Cardiac muscle cell (in vitro differentiated cells and primary cell): ENCODE measurements around the gene NRP1. TPM values are rescaled to one million over a fixed set of nuclear protein-coding genes. Genes with fewer than 3 reads are reported as not detected.

Experiments
- DNase-seq, 2 donors: peaks; one replicate each; pipeline versions ENCODE4 v3.0.0 to v3.0.0-alpha.2; 2010 to 2017; ENCODE audit warnings: low read depth in 1 of 2, low spot score in 1 of 2
- H3K27ac ChIP-seq: fragments of 200-600 bp; sonication (generic); 2 replicates; pipeline ENCODE4 v1.5.1; 2016
- H3K27me3 ChIP-seq: fragments of 200-600 bp; sonication (generic); 2 replicates; pipeline ENCODE4 v1.6.0; 2016; ENCODE audit warnings: control low read depth
- H3K36me3 ChIP-seq: fragments of 200-600 bp; sonication (generic); 2 replicates; pipeline ENCODE4 v1.5.1; 2016; ENCODE audit warnings: control low read depth
- H3K4me1 ChIP-seq: fragments of 200-600 bp; sonication (generic); 2 replicates; pipeline ENCODE4 v1.8.1; 2017; ENCODE audit warnings: low read depth, mild to moderate bottlenecking, mixed run types
- H3K4me3 ChIP-seq: fragments of 200-600 bp; sonication (generic); 2 replicates; pipeline ENCODE4 v1.5.1; 2016; ENCODE audit warnings: mild to moderate bottlenecking
- H3K9me3 ChIP-seq: fragments of 200-600 bp; sonication (generic); 2 replicates; pipeline ENCODE4 v1.5.1; 2017; ENCODE audit warnings: low read depth, mild to moderate bottlenecking, control low read depth
- polyA plus RNA-seq: library from polyadenylated mRNA; unstranded; fragments of >200 nt; fragmentation: Nextera tagmentation; extraction: Ambion mirVana; gene quantifications from 2 replicates; pipeline ENCODE4 v1.2.1, GENCODE V29; 2016
- total RNA-seq: library from RNA; depleted of rRNA; stranded (reverse); fragments of >200 nt; gene quantifications from 2 replicates; pipeline ENCODE4 v1.2.3, GENCODE V29; 2016
- TF ChIP-seq, protein P1 (sequence below): IDR thresholded peaks from 2 replicates; pipeline ENCODE4 v1.5.1; 2012; ENCODE audit warnings: low read depth, mild to moderate bottlenecking, low read length

NRP1 gene
- total and polyA plus RNA-seq, 2 experiments from 2014 or later = 145 to 327 TPM

GRCh38 chr10:33336582-33337325, 2.3 kb upstream of the NRP1 start:
- Histone ChIP-seq H3K4me3 (peak overlapping the region; percentile 95), H3K27me3 (no peaks in the 10 kb centered on the region), H3K9me3 (no peaks in the 10 kb centered on the region), H3K4me1 (peaks cover 20% of the 10 kb centered on the region), H3K27ac (peak overlapping the region; percentile 96), H3K36me3 (no peaks in the 10 kb centered on the region)
- TF ChIP-seq, protein P1, sequence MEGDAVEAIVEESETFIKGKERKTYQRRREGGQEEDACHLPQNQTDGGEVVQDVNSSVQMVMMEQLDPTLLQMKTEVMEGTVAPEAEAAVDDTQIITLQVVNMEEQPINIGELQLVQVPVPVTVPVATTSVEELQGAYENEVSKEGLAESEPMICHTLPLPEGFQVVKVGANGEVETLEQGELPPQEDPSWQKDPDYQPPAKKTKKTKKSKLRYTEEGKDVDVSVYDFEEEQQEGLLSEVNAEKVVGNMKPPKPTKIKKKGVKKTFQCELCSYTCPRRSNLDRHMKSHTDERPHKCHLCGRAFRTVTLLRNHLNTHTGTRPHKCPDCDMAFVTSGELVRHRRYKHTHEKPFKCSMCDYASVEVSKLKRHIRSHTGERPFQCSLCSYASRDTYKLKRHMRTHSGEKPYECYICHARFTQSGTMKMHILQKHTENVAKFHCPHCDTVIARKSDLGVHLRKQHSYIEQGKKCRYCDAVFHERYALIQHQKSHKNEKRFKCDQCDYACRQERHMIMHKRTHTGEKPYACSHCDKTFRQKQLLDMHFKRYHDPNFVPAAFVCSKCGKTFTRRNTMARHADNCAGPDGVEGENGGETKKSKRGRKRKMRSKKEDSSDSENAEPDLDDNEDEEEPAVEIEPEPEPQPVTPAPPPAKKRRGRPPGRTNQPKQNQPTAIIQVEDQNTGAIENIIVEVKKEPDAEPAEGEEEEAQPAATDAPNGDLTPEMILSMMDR = no peak
- DNase-seq = peak; percentile 63

DNA sequence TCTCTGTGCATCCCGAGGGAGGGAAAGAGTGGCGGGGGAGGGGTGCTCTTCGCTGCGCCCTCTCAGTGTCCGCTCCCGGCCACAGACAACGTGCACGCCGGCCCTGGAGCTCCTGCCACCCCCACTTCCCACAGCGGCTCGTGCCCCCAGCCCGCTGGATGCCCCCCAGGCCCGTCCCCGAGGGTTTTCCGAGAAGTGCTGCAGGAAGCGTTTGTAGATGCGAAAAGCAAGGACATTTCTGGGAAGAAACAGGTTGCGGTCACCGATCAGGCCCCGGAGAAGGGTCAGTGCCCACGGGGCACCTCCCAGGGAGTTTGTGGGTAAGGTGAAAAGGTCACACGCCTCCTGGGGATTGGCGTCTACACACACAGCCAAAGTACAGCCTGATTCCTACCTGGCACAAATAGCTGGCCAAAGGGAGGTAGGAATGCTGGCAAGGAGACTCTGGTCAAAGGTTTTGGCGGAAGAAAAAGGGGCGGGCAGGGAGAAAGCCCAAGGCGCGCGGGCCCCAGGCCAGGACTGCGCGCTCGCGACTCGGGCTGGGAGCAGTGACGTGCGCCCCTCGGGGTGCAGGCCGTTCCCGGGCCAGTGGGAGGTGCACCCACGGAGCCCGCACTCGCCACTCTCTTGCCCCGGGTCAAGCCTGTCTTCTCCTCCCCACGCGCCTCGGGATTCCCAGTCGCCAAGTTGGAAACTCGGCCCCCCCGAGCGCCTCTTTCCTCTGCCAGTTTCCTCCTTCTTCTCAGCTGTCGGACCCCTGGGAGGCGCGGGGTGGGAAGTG, 1.5 kb upstream of the NRP1 start:
- no peaks in the 10 kb centered on the region for H3K36me3 ChIP-seq
- H3K4me1 ChIP-seq = peaks cover 13% of the 10 kb centered on the region
- no peaks in the 10 kb centered on the region for H3K9me3 ChIP-seq
- H3K27me3 ChIP-seq = no peaks in the 10 kb centered on the region
- TF ChIP-seq, protein P1 = peak; percentile 5
- peak overlapping the region; percentile 95 for H3K4me3 ChIP-seq
- H3K27ac ChIP-seq = peak overlapping the region; percentile 96
- peak; percentile 61 to 87 for DNase-seq

DNA sequence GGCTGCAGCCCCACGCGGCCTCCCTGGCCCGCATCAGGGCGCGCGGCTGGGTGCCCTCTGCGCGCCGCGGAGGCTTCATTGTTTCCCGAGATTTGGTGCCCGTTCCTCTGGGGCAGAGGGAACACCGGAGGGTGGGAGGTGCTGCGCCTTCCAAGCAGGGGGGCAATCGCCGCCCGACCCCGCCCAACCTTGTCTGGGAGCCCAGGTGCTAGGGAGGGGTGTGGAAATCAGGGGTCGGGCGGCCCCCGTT, 1.0 kb upstream of the NRP1 start:
- H3K27ac ChIP-seq = peak overlapping the region; percentile 96
- DNase-seq = peak in 1 of 2 donors; percentile 54
- TF ChIP-seq, protein P1 = no peak
- H3K36me3 ChIP-seq = no peaks in the 10 kb centered on the region
- H3K4me1 ChIP-seq = peaks cover 10% of the 10 kb centered on the region
- H3K4me3 ChIP-seq = peak overlapping the region; percentile 95
- H3K27me3 ChIP-seq = no peaks in the 10 kb centered on the region
- no peaks in the 10 kb centered on the region for H3K9me3 ChIP-seq

DNA sequence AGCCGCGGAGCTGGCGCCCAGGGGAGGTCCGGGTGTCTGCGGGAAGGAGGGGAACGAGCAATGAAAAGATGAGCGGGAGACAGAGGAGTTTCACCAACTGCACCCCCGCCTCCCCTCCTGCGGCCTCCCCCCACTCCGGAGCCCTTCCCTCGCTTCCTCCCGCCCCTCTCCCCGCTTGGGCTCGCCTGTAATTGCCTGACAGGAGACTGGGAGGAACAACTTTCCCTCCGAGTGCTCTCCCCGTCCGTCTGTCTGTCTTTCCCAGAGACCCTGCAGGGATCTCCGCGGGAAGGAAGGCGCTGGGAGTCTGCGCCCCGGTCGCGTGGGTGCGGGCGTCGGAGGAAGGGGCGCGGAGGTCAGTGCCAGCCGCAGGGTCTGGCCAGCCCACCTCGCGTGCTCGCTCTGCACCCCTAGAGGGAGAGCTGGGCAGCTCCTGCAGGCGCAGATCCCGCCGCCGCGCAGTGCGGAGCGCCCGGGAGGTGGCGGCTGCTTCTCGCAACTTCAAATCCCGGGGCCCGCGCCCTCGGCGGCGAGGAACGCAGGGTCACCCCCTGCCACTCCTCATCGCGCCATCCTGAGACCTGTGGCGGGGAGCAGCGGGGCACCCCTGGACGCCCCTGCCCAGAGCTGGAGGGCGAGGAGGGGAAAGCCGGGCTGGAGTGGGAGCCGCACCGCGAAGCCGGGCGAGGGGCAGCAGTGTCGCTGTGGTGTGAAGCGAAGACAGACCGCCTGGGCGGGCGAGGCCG, 511 bp upstream of the NRP1 start:
- Histone ChIP-seq H3K36me3 (peaks cover 1% of the 10 kb centered on the region), H3K9me3 (no peaks in the 10 kb centered on the region), H3K4me3 (peak overlapping the region; percentile 95), H3K27me3 (no peaks in the 10 kb centered on the region), H3K27ac (peak overlapping the region; percentile 96), H3K4me1 (peaks cover 13% of the 10 kb centered on the region)
- TF ChIP-seq, protein P1 = peak; percentile 66
- peak; percentile 86 to 95 for DNase-seq

DNA sequence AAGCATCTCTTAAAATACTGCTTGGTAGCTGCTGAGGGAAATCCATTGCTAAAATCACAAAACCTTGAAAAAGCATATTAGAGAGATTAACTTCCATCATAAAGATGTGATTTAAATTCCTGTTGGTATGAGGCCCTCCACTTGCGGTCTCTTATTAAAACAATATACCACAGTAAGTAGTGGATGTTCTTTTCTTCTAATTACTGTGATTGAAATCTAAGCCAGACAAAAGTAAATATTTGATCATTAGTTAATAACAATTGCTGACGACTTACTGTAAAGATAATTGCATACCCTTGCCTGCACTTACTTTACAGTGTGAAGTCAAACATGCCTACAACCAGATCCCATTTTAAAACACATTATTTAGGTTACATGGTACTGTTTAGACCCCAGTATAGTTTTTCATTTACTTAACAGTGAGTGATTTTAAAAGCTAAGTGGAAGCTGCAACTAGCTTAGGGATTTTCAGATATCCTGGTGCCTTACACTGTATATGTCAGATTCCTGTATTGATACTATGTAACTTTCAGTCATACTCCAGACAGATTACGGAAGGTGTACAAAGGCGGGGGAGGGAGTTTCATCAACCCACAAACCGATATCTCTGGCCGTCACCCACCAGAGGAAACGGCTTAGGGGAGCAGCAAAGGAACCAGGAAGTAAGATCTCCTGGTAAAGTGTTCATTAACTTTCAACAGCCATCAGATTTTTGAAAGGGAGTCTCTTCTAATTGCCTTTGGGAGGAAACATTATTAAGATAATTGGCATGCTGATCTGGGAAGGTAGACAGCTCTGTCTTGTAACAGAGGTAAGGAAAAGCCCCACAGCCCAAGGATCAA, 986 bp downstream of the NRP1 start:
- Histone ChIP-seq H3K27ac (peak overlapping the region; percentile 96), H3K27me3 (no peaks in the 10 kb centered on the region), H3K4me1 (peaks cover 24% of the 10 kb centered on the region), H3K4me3 (peak overlapping the region; percentile 95), H3K36me3 (peaks cover 15% of the 10 kb centered on the region), H3K9me3 (no peaks in the 10 kb centered on the region)
- TF ChIP-seq, protein P1 = no peak
- DNase-seq = peak in 1 of 2 donors; percentile 41
